Renal pelvis (tissue), 4 donors: ENCODE data around the gene SPINK6. TPM values are rescaled to one million over a fixed set of nuclear protein-coding genes. Genes with fewer than 3 reads are reported as not detected.

Experiments
- DNase-seq: peaks from one replicate; pipeline ENCODE4 v3.0.0-alpha.2; 2013
- polyA plus RNA-seq, 3 donors: library from polyadenylated mRNA; unstranded; fragments of 120-200 nt; gene quantifications; one replicate each; pipeline ENCODE4 v1.2.1, GENCODE V29; 2013; ENCODE audit not compliant: insufficient read length in 3 of 3

SPINK6 gene
- polyA plus RNA-seq, 3 donors = not detected

DNA sequence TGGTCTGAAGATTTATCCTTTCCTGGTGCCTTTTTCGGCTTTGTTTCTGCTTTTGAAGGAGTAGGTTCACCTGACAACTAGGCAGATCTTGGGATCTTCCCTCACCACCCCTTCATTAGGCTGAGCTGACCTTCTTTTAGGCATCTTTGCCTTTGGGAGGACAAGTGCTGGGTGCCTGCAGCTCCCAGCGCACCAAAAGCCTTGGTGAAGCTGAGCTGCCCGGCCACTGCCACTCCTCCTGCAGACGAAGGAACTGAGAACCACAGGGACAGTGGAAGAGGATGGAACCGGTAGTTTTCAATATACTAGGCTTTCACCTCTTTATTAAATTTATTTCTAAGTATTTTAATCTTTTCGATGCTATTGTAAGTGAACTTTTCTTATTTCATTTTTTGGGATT, 18.7 kb downstream of the SPINK6 start:
- DNase-seq = no peak

- DNase-seq = no peak
These were observed 21.4 kb downstream of the SPINK6 start for GRCh38 chr5:148224117-148224742.

DNA sequence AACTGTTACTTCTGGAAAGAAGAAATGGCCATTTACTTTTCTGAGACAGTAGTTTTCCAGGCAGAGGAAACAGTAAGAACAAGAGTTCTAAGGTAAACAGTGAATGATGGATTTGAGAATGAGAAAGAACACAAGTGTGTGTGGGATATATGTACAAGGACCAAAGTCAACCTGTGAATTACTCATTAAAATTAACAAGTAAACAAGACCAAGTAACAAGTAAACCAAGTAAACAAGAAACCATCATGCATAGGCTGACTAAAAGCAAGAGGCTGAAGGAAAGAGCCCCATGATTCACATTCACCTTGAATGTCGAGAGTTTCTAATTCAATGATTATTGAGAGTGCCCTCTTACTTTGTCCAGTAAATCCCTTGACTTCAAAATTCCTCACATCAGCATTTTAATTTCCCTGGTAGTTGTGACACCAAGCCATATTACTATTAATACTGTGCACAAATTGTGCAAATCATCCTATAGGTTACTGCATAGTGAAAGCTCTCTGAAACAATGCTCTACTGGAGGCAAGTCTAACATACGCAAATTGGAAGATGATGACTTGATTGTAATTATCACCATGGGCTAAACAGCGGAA, 25.6 kb downstream of the SPINK6 start:
- DNase-seq = no peak

- DNase-seq = no peak
These were observed 27.0 kb downstream of the SPINK6 start for GRCh38 chr5:148229840-148230239.

DNA sequence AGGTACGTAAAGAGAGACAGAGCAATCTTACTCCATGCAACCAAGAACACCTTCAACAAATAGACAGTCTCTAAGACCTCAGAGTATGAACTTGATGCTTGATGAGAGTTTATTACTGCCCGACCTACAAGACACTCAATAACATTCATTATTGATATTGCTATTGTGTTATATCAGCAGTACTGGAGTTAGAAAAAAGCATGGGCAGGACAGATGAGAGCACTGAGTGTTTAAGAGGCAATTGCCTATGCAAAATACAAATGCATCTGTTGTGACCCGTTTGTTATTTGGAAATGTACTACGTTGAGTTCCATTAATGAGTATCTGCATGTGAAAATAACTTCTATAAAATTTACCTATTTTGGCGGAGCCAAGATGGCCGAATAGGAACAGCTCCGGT, 27.4 kb downstream of the SPINK6 start:
- no peak for DNase-seq

GRCh38 chr5:148237785-148238417, 35.1 kb downstream of the SPINK6 start:
- DNase-seq = peak; percentile 11

DNA sequence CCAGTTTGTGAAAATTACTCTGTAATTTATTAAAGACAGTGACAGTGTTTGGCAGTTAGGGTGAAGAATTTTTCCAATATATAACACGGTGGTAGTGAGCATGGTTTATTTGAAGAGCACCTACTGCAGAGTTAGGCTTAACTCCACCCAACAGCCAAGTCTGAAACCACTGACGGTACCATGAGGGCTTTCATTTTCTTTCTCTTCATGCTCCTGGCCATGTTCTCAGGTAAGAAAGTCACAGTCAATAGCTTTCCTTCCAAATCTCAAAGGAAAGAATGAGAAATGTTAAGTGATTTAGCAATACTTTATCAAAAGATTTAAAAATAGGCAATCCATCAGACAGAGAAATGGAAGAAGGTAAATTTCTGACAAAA, 35.6 kb downstream of the SPINK6 start, which contains the start of gene MARCOL:
Gene MARCOL, plus strand, starts transcription at position 108 of the 377 bp plus-strand sequence. Its CDS starts 73 bp downstream, at position 181.
- DNase-seq = no peak

DNA sequence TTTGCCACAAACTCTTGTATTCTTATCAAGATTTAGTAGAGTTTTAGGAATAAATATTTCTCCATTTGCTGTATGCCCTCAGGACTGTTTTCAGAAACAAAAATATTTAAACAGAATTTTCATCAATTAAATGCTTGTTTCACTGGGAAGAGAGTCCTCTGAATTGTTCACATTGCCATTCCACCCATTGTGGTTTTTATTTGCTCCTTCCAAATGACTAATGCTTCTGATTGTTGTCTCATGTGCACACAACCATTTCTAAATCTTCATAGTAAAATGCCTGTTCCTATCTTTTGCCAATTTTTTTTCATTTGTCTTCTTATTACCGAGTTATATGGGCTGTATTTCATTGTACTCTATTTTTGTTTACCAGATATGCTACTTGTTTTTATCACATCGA, 46.1 kb downstream of the SPINK6 start:
- DNase-seq = no peak

- no peak for DNase-seq
These were observed 52.6 kb downstream of the SPINK6 start for GRCh38 chr5:148255456-148255855.

DNA sequence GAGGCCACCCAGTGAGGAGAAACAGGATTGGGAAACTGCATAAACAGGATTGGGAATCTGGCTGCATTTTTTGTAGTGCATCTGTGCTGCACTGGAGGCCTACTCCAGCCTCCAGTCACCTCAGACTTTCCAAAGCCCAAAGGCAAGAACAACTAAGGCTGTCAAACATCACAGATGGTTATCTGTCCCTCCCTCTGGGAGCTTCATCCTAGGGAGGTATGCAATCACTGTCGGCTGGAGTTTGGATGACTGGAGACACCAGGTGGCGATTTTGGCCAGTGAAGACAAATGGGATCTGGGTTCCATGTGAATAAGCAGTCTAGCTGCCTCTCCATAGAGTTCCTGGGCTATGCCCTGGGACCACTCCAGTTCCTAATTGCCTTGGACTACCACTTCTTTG, 56.4 kb downstream of the SPINK6 start:
- no peak for DNase-seq

DNA sequence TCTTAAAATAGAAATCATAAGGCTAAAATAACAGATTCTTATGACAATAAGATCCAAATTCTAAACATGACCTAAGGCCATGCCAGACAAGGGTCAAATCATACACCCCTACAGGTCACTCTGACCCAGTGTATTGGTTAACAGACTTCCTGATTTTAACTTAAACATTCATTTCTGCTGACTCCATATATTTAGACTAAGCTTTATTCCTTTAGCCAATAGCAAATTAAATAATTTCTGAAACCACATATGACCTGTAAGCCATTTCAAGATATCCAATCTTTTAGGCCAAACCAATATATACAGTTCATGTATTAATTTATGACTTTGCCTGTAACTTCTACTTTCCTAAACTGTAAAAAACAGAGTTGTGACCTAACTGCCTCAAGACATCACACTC, 58.4 kb downstream of the SPINK6 start:
- DNase-seq = no peak

Other genes starting within 250 kb of the SPINK6 start
- gene SPINK5, start 139.1 kb upstream of the SPINK6 start, polyA plus RNA-seq = under 1 TPM; 0.42 to 0.47 (median 0.43) TPM
- not detected for gene SPINK14, start 34.5 kb upstream of the SPINK6 start, polyA plus RNA-seq
- not detected for gene MARCOL, start 35.5 kb downstream of the SPINK6 start, polyA plus RNA-seq
- under 1 TPM; 0.40 to 0.91 (median 0.81) TPM for gene SPINK13, start 65.8 kb downstream of the SPINK6 start, polyA plus RNA-seq
- gene SPINK7, start 109.4 kb downstream of the SPINK6 start, polyA plus RNA-seq = under 1 TPM; 0.13 to 0.82 (median 0.37) TPM
- under 1 TPM in 1 of 3 donors, not detected in 2; 0.14 TPM for gene SPINK9, start 132.5 kb downstream of the SPINK6 start, polyA plus RNA-seq
- 10 to 100 TPM; 39.8 to 57.6 (median 46.3) TPM for gene FBXO38, start 180.9 kb downstream of the SPINK6 start, polyA plus RNA-seq